MM.1S (cell line): ENCODE results near the gene XYLT1.

ENCODE experiments used
- EZH2 ChIP-seq: fragments of 300-600 bp; sonication (generic); optimal IDR thresholded peaks from 2 replicates; pipeline ENCODE3; 2017; ENCODE audit warnings: low read depth, mild to moderate bottlenecking, antibody characterized with exemption, low read length, mixed read lengths
- EZH2phosphoT487 ChIP-seq: fragments of 300-600 bp; sonication (generic); IDR thresholded peaks from 2 replicates; pipeline ENCODE4 v1.6.1; 2018; ENCODE audit warnings: antibody characterized with exemption, low read length
- TF ChIP-seq, protein P1 (sequence below): fragments of 300-600 bp; sonication (generic); IDR thresholded peaks from 2 replicates; pipeline ENCODE4 v1.5.1; 2016; ENCODE audit warnings: antibody characterized with exemption, low read length, mixed read lengths

- TF ChIP-seq, protein P1, sequence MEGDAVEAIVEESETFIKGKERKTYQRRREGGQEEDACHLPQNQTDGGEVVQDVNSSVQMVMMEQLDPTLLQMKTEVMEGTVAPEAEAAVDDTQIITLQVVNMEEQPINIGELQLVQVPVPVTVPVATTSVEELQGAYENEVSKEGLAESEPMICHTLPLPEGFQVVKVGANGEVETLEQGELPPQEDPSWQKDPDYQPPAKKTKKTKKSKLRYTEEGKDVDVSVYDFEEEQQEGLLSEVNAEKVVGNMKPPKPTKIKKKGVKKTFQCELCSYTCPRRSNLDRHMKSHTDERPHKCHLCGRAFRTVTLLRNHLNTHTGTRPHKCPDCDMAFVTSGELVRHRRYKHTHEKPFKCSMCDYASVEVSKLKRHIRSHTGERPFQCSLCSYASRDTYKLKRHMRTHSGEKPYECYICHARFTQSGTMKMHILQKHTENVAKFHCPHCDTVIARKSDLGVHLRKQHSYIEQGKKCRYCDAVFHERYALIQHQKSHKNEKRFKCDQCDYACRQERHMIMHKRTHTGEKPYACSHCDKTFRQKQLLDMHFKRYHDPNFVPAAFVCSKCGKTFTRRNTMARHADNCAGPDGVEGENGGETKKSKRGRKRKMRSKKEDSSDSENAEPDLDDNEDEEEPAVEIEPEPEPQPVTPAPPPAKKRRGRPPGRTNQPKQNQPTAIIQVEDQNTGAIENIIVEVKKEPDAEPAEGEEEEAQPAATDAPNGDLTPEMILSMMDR: no peak
- TF ChIP-seq EZH2: no peak
- no peak for TF ChIP-seq EZH2phosphoT487
These were observed 77.7 kb downstream of the XYLT1 start for GRCh38 chr16:17392857-17393692.
